ENCODE measurements around the gene CXXC1. TPM values are rescaled to one million over a fixed set of nuclear protein-coding genes. Genes with fewer than 3 reads are reported as not detected.

The CXXC1 gene
- total and polyA plus RNA-seq, 2 of the 8 experiments (the other 6 are each of a cell fraction or from before 2014, with no cell fraction given) = 73.3 to 136 TPM

- Histone ChIP-seq H3K14ac (ENCODE audit: insufficient read length) (no peak overlapping the region), H2BK120ac (replicated peaks; ENCODE audit: low read depth, low read length) (no peak overlapping the region), H3K23me2 (ENCODE audit: low read depth, low read length) (peaks cover 4% of the 10 kb centered on the region), H3K27ac (ENCODE audit: low read depth, low read length) (no peak overlapping the region), H3K18ac (ENCODE audit: extremely low read depth, low read length) (no peak overlapping the region), H4K5ac (ENCODE audit: insufficient read length, low read depth, low read length) (no peak overlapping the region), H3K4me2 (ENCODE audit: insufficient read depth in 1 of 2, low read depth in 2 of 2, low read length in 2 of 2) (peak overlapping the region; percentile 65 to 88), H3K4ac (replicated peaks; ENCODE audit: insufficient read length, low read depth, low read length) (no peak overlapping the region), H3K79me2 (ENCODE audit: control insufficient read depth in 1 of 2, insufficient read depth in 2 of 2, low read length in 2 of 2) (no peaks in the 10 kb centered on the region), H2BK5ac (ENCODE audit: low read depth, low read length) (no peak overlapping the region), H3K9ac (replicated peaks in 1 of 4; ENCODE audit: extremely low read depth in 1 of 4, low read depth in 3 of 4, low read length in 3 of 4) (no peak overlapping the region), H3K4me3 (ENCODE audit: extremely low read depth in 1 of 4, insufficient read depth in 2 of 4, low read depth in 3 of 4, low read length in 4 of 4) (peak overlapping the region; percentile 48 to 73 (median 66)), H3K27me3 (replicated peaks in 1 of 4; ENCODE audit: control insufficient read depth in 3 of 4, extremely low read depth in 1 of 4, insufficient read depth in 3 of 4, low read length in 3 of 4) (peaks cover 0 to 8% (median 6%) of the 10 kb centered on the region in 4 experiments; a peak in 5 of 7 replicates), H3K79me1 (ENCODE audit: low read depth, low read length) (no peaks in the 10 kb centered on the region), H3K9me3 (ENCODE audit: insufficient read depth in 2 of 2, low read depth in 1 of 2, low read length in 1 of 2) (no peaks in the 10 kb centered on the region), H4K20me1 (replicated peaks in 1 of 2; ENCODE audit: control insufficient read depth in 1 of 2, insufficient read depth in 2 of 2, low read length in 2 of 2) (no peaks in the 10 kb centered on the region), H4K8ac (ENCODE audit: extremely low read depth, insufficient read depth, low read length) (no peak overlapping the region), H3K36me3 (ENCODE audit: control insufficient read depth in 2 of 4, insufficient read depth in 4 of 4, low read length in 3 of 4) (no peaks in the 10 kb centered on the region), H2AK5ac (ENCODE audit: low read depth, low read length) (no peak overlapping the region), H3K23ac (ENCODE audit: insufficient read length) (no peak overlapping the region), H4K91ac (replicated peaks; ENCODE audit: insufficient read length, low read length) (no peak overlapping the region), H2AFZ (ENCODE audit: low read length) (peak overlapping the region; percentile 75; the same call in 1 of the 2 replicates), H3K4me1 (replicated peaks in 1 of 4; ENCODE audit: control insufficient read depth in 3 of 4, insufficient read depth in 4 of 4, low read length in 3 of 4) (peaks cover 0 to 4% (median 0%) of the 10 kb centered on the region in 4 experiments; a peak in 2 of 7 replicates), H3K56ac (replicated peaks; ENCODE audit: insufficient read length, low read depth, low read length) (no peak overlapping the region), H2BK12ac (ENCODE audit: low read depth, low read length) (no peak overlapping the region), H2BK20ac (ENCODE audit: low read length) (no peak overlapping the region), H2BK15ac (ENCODE audit: low read length) (no peak overlapping the region)
- 5% methylated on average over 8 of the region's 8 CpGs; no CpG with 5 or more reads in 1 of the 2 experiments for WGBS, 2 experiments (ENCODE audit: extremely low coverage in 1 of 2, insufficient coverage in 1 of 2, insufficient read length in 1 of 2, insufficient replicate concordance in 2 of 2, low coverage in 1 of 2, low lambda C conversion rate in 2 of 2, missing lambda C conversion rate in 1 of 2)
- DNase-seq (ENCODE audit: low read depth in 1 of 2, low spot score in 2 of 2) (no peak), FAIRE-seq (no peak)
- TF ChIP-seq KDM4A (IDR thresholded peaks at IDR 0.05; ENCODE audit: low read depth, low read length, severe bottlenecking) (peak; percentile 45), HDAC2 (IDR thresholded peaks at IDR 0.05; ENCODE audit: borderline replicate concordance in 1 of 2, low read depth in 2 of 2, low read length in 2 of 2) (0 out of 4 replicates have a peak, but pooled peaks of 1 of the 2 experiments have one; percentile 39)
- TF ChIP-seq, protein P1, sequence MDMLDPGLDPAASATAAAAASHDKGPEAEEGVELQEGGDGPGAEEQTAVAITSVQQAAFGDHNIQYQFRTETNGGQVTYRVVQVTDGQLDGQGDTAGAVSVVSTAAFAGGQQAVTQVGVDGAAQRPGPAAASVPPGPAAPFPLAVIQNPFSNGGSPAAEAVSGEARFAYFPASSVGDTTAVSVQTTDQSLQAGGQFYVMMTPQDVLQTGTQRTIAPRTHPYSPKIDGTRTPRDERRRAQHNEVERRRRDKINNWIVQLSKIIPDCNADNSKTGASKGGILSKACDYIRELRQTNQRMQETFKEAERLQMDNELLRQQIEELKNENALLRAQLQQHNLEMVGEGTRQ (IDR thresholded peaks at IDR 0.05; ENCODE audit: low read length) = no peak
- ChIA-PET POLR2A (ENCODE audit: partially characterized antibody) (interaction anchor here (1.5 kb wide), 1 partner anchor 26 kb away, joined by 4 read pairs; the partner anchor contains the start of gene MBD1), CTCF (ENCODE audit: partially characterized antibody) (interaction anchor here (1.2 to 1.6 kb wide), 2 partner anchors 50 to 126 kb away, joined by 3 to 10 read pairs; no protein-coding TSS in a partner anchor)
These were observed 19.9 kb upstream of the CXXC1 start for GRCh38 chr18:50307400-50307737.

All from H1 (cell line).